C4-2B (cell line): ENCODE measurements around the gene AGMAT.
A peak's percentile ranks its signal among the peaks of the same experiment; 100 is the strongest.

ENCODE experiments used
- H3K27ac ChIP-seq: fragments of 450-650 bp; 2 replicates; pipeline ENCODE4 v1.5.1; 2017
- CTCF ChIP-seq: fragments of 450-650 bp; conservative IDR thresholded peaks from 2 replicates; pipeline ENCODE4 v1.5.1; 2017; ENCODE audit warnings: mild to moderate bottlenecking
- ZFX ChIP-seq: fragments of 450-650 bp; IDR thresholded peaks from 2 replicates; pipeline ENCODE4 v1.6.1; 2017

Gene AGMAT

DNA sequence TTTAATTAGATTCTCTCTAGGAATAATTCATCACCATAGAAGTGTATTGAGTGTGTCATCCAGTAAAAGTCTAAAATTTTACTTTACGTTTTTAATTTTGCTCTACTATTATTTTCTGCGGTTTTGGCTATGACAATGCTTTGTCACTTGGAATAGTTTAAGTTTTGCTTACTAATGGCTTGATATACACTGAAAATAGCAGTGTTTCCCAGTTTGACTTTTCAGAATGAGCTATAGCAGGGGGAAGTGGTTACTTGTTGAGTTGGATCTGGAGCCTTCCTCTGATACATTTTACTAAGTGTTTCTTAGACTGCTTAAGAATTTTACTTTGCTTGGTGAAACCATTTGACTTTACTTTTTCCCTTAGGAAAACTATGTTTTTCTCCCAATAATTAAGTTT lies 53.2 kb downstream of the AGMAT start:
- H3K27ac ChIP-seq: no peak overlapping the region
- TF ChIP-seq ZFX: no peak
- no peak for TF ChIP-seq CTCF

- TF ChIP-seq ZFX (no peak), CTCF (no peak)
- no peak overlapping the region for H3K27ac ChIP-seq
These were observed 53.8 kb downstream of the AGMAT start for GRCh38 chr1:15531003-15531402.

GRCh38 chr1:15526490-15527339 lies 58.1 kb downstream of the AGMAT start, which contains the start of gene DNAJC16:
DNAJC16 (plus strand) TSS chr1:15526848; CDS start chr1:15529106, 2,258 bp downstream.
- peak within 1 kb of the TSS; percentile 84 for H3K27ac ChIP-seq
- no peak; the same call in 1 of the 2 replicates for TF ChIP-seq CTCF
- TF ChIP-seq ZFX: peak; percentile 69

DNA sequence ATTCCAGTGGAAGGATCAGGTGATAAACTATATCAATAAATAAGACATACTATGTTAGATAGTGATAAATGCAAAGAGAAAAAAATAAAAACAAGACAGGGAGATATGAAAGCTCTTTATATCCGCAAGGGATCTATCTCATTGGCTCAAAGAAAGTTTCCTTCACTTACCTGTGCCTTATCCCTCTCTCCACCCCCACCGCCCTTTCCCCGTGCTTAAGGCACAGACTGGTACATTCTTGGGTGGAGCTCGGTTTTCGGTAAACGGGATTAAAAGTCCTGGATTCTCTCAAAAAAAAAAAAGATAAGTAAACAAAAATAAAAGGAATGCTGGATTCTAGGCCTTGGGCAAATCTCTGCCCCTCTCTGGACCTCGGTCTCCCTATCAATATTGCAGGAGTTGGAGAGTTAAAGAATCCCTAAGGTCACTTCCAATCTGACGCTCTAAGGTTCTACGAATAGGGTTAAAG lies 58.8 kb downstream of the AGMAT start:
- TF ChIP-seq ZFX (no peak), CTCF (0 out of 2 replicates have a peak, but pooled peaks have one; percentile 17)
- H3K27ac ChIP-seq: peak overlapping the region; percentile 84

- H3K27ac ChIP-seq: peak overlapping the region; percentile 84
- TF ChIP-seq ZFX: no peak
- no peak for TF ChIP-seq CTCF
These were observed 59.5 kb downstream of the AGMAT start for GRCh38 chr1:15525050-15526020.

- TF ChIP-seq ZFX (no peak), CTCF (no peak)
- H3K27ac ChIP-seq: peak overlapping the region; percentile 84
These were observed 60.4 kb downstream of the AGMAT start for GRCh38 chr1:15524283-15525049.
